Gastroesophageal sphincter (tissue), 3 donors: ENCODE results near the gene CLCA4.

Source experiments
- POLR2AphosphoS5 ChIP-seq: sonication (generic); formaldehyde crosslinking; IDR thresholded peaks from one replicate; pipeline ENCODE4 v1.6.1; 2017; ENCODE audit warnings: antibody characterized with exemption
- TF ChIP-seq, protein P1 (sequence below), 4 experiments: fragments of 200-600 bp in 2 of 4; fragments of 450-650 bp in 2 of 4; sonication (generic) in 1 of 4; IDR thresholded peaks; one replicate each; pipeline ENCODE4 v1.5.1; 2017 to 2019; ENCODE audit warnings: antibody characterized with exemption in 4 of 4, mild to moderate bottlenecking in 2 of 4, moderate library complexity in 2 of 4

DNA sequence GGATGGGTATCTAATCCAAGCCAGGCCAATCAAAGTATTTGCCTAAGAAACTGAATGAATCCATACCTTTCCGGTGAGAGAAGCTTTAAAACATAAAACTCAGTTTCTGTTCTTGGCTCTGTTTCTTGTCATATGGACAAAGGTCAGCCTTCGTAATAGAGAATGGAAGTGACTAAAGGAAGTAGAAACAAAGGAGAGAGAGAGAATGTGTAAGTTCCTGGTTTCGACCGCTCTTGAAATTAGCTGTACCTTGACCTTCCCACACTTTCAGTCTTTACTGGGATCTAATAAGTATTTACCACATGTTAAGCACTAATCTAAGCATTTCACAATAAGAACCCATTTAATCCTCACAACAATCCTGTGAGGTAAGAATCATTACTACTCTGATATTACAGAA, 19.6 kb upstream of the CLCA4 start:
- TF ChIP-seq POLR2AphosphoS5 = no peak
- TF ChIP-seq, protein P1, sequence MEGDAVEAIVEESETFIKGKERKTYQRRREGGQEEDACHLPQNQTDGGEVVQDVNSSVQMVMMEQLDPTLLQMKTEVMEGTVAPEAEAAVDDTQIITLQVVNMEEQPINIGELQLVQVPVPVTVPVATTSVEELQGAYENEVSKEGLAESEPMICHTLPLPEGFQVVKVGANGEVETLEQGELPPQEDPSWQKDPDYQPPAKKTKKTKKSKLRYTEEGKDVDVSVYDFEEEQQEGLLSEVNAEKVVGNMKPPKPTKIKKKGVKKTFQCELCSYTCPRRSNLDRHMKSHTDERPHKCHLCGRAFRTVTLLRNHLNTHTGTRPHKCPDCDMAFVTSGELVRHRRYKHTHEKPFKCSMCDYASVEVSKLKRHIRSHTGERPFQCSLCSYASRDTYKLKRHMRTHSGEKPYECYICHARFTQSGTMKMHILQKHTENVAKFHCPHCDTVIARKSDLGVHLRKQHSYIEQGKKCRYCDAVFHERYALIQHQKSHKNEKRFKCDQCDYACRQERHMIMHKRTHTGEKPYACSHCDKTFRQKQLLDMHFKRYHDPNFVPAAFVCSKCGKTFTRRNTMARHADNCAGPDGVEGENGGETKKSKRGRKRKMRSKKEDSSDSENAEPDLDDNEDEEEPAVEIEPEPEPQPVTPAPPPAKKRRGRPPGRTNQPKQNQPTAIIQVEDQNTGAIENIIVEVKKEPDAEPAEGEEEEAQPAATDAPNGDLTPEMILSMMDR (IDR thresholded peaks at IDR 0.05) = no peak
